Measurements from ENCODE around the gene PRMT5.

PRMT5 gene

GRCh38 chr14:22872833-22873520 is 56.2 kb downstream of the PRMT5 start:
- DNase-seq, result no peak

DNA sequence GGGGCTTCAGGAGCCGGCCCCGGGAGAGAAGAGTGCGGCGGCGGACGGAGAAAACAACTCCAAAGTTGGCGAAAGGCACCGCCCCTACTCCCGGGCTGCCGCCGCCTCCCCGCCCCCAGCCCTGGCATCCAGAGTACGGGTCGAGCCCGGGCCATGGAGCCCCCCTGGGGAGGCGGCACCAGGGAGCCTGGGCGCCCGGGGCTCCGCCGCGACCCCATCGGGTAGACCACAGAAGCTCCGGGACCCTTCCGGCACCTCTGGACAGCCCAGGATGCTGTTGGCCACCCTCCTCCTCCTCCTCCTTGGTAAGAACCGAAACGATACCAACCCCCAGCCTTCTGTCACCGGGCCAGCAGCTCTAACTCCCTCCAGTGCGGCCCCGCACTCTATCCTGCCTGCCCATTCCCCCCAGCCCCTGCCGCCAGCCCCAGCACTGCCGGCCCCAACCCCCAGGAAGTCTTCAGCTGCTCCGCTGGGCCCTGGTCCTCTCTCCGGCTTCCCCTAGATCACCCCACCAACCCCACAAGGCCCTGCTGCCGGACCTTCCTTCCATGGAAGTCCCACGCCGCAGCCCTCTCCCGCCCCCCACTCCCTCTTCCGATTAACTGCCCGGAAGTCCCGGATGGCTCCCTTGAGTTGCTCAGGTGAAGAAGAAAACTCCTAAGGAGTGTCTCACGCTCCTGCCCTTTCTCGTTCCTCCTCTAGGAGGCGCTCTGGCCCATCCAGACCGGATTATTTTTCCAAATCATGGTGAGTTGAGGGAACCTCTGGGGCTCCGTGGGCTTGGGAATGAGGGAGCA is 56.9 kb downstream of the PRMT5 start:
- peak; percentile 82 for DNase-seq

GRCh38 chr14:22871224-22872032 is 57.7 kb downstream of the PRMT5 start, which contains the start of gene LRP10:
Gene LRP10, plus strand, starts transcription at chr14:22871740. Its CDS starts 564 bp downstream, at chr14:22872304.
- peak; percentile 70 for DNase-seq

- DNase-seq, result no peak
Observed at GRCh38 chr14:22870811-22871223, 58.4 kb downstream of the PRMT5 start.
